DMS153 treated with DMSO at 0.1 percent for 48 hours (cell line): ENCODE results near the gene SLX4IP.

ENCODE experiments used
- DNase-seq: peaks from one replicate; lab custom pipeline; 2025; ENCODE audit not compliant: unreplicated experiment; lab: John Stamatoyannopoulos, UW

Gene SLX4IP

DNA sequence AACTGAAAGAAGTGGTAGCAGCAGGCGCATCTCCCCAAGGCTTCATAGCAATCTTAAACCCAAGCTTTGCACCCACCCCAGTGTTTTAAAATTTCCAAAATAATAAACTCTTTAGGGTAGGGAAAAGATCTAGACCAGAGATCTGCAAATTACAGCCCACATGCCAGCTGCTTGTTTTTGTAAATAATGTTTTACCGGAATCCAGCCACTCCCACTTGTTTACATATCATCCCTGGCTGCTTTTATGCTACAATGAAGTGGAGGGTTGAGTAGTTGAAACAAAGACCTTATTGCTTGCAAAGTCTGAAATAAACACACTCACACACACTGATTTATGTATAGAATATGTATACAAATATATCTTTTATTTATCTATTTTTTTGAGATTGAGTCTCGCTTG, 30.0 kb downstream of the SLX4IP start:
- DNase-seq, result no peak

- DNase-seq, result no peak
Measured at GRCh38 chr20:10466325-10466724, 31.2 kb downstream of the SLX4IP start.

DNA sequence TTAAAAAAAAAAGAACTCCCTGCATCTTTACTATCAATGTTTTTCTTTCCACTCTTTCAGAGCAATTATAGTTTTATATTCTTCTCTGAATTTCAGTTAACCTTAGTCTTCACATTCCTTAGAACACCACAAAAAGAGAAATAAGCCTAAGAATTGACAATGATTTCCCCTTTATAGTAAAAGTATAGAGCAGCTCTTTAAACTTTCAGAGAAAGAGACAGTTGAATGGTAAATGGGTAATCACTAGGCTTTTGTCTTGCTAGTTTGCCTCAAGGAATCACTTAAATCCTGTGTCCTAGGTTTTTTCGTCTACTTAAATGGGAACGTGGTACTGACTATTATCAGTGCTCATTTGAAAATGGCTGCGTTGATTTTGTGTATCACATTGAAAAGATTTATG, 31.8 kb downstream of the SLX4IP start:
- no peak for DNase-seq

GRCh38 chr20:10467681-10468339, 32.7 kb downstream of the SLX4IP start:
- no peak for DNase-seq

DNA sequence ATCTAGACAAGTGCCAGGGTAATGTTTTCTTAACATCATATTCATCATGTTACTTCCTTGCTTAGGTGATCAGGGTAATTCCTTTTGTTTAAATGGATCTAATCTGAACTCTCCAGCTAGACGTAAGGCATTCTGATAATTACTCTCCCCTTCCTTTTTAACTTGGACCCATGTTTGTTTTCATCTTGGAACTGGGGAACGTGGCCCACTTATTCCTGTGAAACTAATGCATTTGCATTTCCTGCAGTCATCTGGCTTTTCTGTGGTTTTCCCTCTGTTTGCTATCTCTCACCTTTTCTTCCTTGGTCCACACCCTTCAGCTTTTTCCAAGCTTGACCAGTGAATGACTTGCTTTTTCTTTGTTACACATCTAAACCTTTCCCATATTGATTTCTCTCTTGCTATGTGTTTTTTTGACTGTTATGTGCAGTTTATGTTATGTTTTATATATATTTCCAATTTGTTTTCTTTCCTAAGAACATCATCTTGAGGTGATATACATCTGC, 33.3 kb downstream of the SLX4IP start:
- no peak for DNase-seq

DNA sequence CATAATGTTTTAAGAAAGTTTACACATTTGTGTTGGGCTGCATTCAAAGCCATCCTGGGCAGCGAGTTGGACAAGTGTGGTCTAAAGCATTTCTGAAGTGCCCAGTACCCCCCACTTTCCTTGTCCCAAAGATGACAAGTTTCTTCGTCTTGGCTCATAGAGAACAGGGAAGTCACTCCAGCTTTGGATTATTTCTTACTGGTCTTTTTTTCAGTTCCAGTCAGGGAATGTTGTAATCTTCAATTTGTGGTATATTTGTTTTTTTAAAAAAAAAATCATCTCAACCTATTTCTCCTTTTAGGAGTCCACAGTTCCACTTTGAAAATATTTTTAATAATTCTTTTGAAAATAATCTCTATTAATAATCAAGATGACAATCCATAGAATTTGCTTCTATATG, 34.0 kb downstream of the SLX4IP start:
- no peak for DNase-seq

GRCh38 chr20:10469599-10469998, 34.5 kb downstream of the SLX4IP start:
- peak; percentile 91 for DNase-seq

DNA sequence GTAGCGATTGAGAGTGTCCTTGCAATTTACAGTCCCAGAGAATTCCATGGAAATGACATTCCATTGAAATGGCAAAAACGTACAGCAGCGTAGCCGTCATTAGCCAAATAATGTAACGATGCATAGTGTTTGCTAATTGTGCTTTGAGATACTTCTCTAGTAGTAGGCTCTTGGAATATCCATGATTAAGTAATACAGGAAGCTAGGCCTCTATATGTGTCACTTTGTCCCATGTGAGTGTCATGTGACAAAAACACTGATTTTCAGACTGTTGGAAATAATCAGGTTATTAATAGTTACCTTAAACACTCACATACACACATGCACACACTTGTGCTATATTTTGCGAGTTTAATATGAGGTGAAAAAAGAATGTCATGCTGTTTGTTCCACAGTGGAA, 35.2 kb downstream of the SLX4IP start:
- no peak for DNase-seq

DNA sequence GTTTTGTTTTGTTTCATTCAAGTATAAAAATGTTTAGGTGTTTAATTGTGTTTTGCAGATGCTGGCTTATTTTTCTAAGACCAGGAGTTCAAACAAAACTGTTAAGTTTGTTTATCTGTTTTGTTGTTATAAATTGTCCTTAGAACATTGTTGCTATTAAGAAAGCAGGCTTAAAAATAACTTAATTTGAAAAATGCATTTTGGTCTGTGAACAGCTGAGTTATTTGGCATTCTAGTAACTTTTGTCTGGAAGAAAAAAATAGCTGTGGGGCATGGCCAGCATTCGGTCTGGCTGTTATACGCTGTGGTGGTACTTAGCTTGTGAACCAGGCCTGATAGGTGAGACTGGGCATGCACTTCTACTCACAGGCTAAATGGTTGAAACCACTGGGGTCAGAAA, 37.8 kb downstream of the SLX4IP start:
- DNase-seq, result no peak

DNA sequence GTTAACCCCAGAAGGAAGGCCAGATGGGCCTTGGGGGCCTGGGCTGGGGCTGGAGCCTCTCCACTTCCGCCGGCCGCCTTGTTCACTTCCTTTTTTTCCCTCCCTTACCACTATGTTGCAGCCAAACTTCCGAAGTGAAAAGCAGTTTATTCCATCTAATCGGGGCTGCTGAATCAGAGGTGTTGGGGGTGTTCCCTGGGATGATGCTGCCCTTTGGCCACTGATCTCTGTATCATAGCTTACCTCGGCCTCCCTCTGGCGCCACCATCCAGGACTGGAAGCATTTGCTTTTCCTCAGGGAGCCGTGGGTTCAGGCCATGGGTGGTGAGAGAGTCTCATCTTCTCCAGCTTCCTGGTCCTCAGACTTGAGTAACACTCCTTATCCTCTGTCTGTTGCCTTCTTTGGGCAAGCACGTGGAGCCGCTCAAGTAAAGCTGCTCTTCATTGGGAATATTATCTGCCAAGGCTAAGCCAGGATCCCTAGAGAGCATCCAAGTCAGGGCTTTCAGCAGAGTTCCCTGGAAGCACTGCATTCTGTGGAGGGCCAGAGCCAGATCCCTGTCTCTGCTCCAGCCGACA, 39.6 kb downstream of the SLX4IP start:
- no peak for DNase-seq

DNA sequence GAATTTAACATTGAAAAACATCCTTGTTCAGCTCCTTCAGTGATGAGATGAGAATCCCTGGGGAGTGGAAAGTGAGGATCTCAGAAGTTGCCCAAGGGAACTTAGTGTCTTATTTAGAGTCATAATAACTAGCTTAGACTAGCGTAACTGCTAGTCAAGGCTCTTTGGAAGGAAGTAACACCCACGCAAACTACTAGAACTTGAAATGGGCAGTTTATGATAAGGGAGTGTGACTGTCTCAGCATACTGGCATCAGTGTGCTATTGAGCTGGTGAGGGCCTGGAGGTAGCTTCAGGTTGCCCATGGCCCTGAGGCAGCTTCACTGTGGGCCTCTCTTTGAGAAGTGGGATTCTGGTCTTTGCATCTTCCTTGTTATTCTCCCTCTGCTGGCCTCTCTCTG, 40.1 kb downstream of the SLX4IP start:
- DNase-seq, result no peak

- DNase-seq, result no peak
Measured at GRCh38 chr20:10476319-10476724, 41.2 kb downstream of the SLX4IP start.

GRCh38 chr20:10478205-10478604, 43.1 kb downstream of the SLX4IP start:
- no peak for DNase-seq

DNA sequence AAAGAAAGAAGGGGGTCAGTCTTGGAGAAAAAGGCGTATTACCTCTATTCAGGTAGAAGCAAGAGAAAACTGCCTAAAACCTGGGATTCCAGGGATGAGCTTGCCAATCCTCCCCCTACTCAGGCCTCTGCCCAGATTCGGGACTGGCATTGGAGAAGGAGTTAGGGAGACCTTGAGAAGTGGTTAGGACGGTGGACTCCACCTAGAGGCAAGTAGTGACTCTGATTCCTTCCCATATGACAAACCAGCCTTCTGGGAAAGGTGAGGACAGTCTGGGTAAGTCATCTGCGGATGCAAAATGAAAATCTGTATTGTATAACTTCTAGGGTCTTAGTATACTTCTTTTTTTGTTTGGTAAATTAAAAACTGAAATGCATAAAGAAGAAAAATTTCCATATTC, 43.8 kb downstream of the SLX4IP start:
- DNase-seq, result no peak

DNA sequence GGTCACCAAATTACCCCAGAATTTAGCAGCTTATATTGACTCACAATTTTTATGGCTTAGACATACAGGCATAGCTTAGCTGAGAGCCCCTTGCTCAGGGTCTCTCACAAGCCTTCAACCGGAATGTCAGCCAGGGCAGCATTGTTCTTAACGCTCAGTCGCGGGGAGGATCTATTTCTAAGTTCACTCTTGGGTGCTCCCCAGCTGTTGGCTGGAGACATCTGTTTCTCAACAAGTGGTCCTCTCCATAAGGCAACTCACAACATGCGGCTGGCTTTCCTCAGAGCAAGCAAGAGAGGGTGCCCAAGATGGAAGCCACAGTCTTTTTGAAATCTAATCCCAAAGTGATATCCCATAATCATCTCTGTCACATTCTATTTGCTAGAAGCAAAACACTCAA, 46.6 kb downstream of the SLX4IP start:
- DNase-seq, result no peak

GRCh38 chr20:10483691-10484090, 48.6 kb downstream of the SLX4IP start:
- DNase-seq, result no peak

GRCh38 chr20:10487142-10488136, 52.3 kb downstream of the SLX4IP start:
- DNase-seq, result no peak

GRCh38 chr20:10488534-10488933, 53.4 kb downstream of the SLX4IP start:
- no peak for DNase-seq

DNA sequence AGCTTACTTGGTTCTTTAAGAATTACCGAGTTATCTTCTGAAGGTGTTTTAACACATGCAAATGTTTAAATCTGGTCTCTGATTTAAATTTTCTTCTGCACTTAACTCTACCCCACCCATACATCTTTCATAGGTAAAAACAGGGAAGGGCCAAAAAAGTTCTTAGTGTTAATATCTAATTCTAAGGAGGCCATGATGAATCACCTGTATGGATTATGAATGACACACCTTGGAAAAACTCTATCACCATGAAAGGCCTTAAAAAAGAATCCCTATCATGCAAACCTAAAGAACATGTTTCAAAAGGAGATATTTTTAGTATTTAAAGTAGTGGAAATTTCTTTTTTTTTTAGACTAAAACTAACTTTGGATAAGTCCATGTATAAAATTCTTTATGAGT, 54.7 kb downstream of the SLX4IP start:
- no peak for DNase-seq

GRCh38 chr20:10490257-10490656, 55.2 kb downstream of the SLX4IP start:
- DNase-seq, result no peak

DNA sequence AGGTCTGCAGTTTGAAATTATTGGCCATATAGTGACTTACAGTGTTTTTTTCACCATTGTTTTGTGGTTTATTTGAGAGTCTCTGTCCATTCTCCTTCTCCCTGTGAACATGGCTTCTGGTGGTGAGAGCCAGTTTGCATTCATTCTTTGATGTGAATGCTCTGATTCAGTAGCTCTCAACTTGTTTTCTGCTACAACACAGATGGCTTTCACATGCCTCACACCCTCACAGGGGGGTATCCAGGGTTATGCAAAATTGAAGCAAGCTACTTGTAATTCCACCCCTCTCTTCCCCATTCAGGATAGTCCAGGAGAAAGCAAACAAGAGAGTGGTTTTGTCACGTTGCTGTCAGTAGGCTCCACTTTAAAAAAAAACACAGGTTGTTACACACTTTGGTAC, 55.6 kb downstream of the SLX4IP start:
- no peak for DNase-seq

DNA sequence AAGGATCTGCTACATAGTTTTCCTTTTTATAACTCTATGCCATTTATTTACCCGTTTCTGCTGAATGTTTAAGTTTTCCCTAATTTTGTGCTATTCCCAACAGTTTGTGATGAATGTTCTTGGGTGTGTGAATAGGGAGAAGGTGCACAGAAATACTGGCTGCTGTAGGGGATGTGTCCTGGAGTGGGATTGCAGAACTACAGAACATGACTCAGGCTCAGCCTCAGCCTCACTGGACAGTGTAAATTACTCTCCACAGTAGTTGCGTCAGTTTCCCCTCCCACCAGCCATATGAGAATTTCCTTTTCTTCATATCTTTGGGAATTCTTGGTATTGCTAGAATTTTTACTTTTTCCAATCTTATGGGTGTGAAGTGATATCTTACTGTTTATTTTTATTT, 57.0 kb downstream of the SLX4IP start:
- no peak for DNase-seq
